Astrocyte (in vitro differentiated cells and primary cell): ENCODE measurements around the gene NPW. TPM values are rescaled to one million over a fixed set of nuclear protein-coding genes. Genes with fewer than 3 reads are reported as not detected.

Experiments
- DNase-seq: peaks from one replicate; pipeline ENCODE4 v3.0.0-alpha.2; 2010; ENCODE audit warnings: low read depth
- FAIRE-seq: peaks from 2 replicates; lab custom pipeline; 2011; peaks lifted over from hg19 to GRCh38; lab: Jason Lieb, UNC
- H2AFZ ChIP-seq: 2 replicates; pipeline ENCODE4 v1.6.0; 2012; ENCODE audit warnings: low read depth, low read length, inconsistent platforms
- H3K27ac ChIP-seq: 2 replicates; pipeline ENCODE4 v1.5.1; 2011; ENCODE audit warnings: low read depth, low read length, inconsistent platforms
- H3K27me3 ChIP-seq: 2 replicates; pipeline ENCODE4 v1.6.0; 2011; ENCODE audit warnings: low read length, inconsistent platforms; ENCODE audit not compliant: insufficient read depth
- H3K36me3 ChIP-seq: 2 replicates; pipeline ENCODE4 v1.5.1; 2011; ENCODE audit warnings: low read length, inconsistent platforms; ENCODE audit not compliant: insufficient read depth
- H3K4me1 ChIP-seq: 2 replicates; pipeline ENCODE4 v1.5.1; 2011; ENCODE audit warnings: low read length, inconsistent platforms; ENCODE audit not compliant: insufficient read depth
- H3K4me2 ChIP-seq: 2 replicates; pipeline ENCODE4 v1.6.0; 2012; ENCODE audit warnings: low read length, inconsistent platforms
- H3K4me3 ChIP-seq: 2 replicates; pipeline ENCODE4 v1.5.1; 2011; ENCODE audit warnings: low read depth, mild to moderate bottlenecking, low read length, inconsistent platforms; ENCODE audit not compliant: insufficient read depth
- H3K79me2 ChIP-seq: 2 replicates; pipeline ENCODE4 v1.6.0; 2012; ENCODE audit warnings: mild to moderate bottlenecking, low read length, inconsistent platforms; ENCODE audit not compliant: insufficient read depth
- H3K9ac ChIP-seq: 2 replicates; pipeline ENCODE4 v1.6.0; 2012; ENCODE audit warnings: mild to moderate bottlenecking, low read length, inconsistent platforms
- H3K9me3 ChIP-seq: 2 replicates; pipeline ENCODE4 v1.5.1; 2012; ENCODE audit warnings: low read depth, mild to moderate bottlenecking, low read length, inconsistent platforms; ENCODE audit not compliant: insufficient read depth
- H4K20me1 ChIP-seq: 2 replicates; pipeline ENCODE4 v1.6.0; 2012; ENCODE audit warnings: low read length, inconsistent platforms; ENCODE audit not compliant: insufficient read depth
- H3K27ac Mint-ChIP-seq: one replicate; pipeline ENCODE4 v1.8.0; 2021; ENCODE audit warnings: mild to moderate bottlenecking, mixed read lengths; ENCODE audit not compliant: unreplicated experiment
- H3K27me3 Mint-ChIP-seq: one replicate; pipeline ENCODE4 v1.8.0; 2021; ENCODE audit warnings: low read depth, mixed read lengths; ENCODE audit not compliant: unreplicated experiment
- H3K36me3 Mint-ChIP-seq: one replicate; pipeline ENCODE4 v1.8.0; 2021; ENCODE audit warnings: low read depth, mixed read lengths; ENCODE audit not compliant: unreplicated experiment
- H3K4me1 Mint-ChIP-seq: one replicate; pipeline ENCODE4 v1.8.0; 2021; ENCODE audit warnings: low read depth, mixed read lengths; ENCODE audit not compliant: unreplicated experiment
- H3K4me3 Mint-ChIP-seq: one replicate; pipeline ENCODE4 v1.8.0; 2021; ENCODE audit warnings: mild to moderate bottlenecking, moderate library complexity, mixed read lengths; ENCODE audit not compliant: unreplicated experiment
- H3K9me3 Mint-ChIP-seq: one replicate; pipeline ENCODE4 v1.8.0; 2021; ENCODE audit warnings: mild to moderate bottlenecking, mixed read lengths; ENCODE audit not compliant: unreplicated experiment
- EZH2 ChIP-seq: IDR thresholded peaks from 2 replicates; pipeline ENCODE4 v1.6.1; 2012; ENCODE audit warnings: mild to moderate bottlenecking, low read length, inconsistent platforms; ENCODE audit not compliant: insufficient read depth
- total RNA-seq: library from RNA; stranded (reverse); gene quantifications from 2 replicates; pipeline ENCODE4 v1.2.1, GENCODE V29; 2021
- TF ChIP-seq, protein P1 (sequence below): IDR thresholded peaks from 2 replicates; pipeline ENCODE4 v1.5.1; 2011; ENCODE audit warnings: low read depth, mild to moderate bottlenecking, inconsistent platforms, low read length, moderate library complexity; ENCODE audit not compliant: insufficient read depth

NPW gene
- total RNA-seq, 1 donor from 2014 or later, result 2.1 TPM

DNA sequence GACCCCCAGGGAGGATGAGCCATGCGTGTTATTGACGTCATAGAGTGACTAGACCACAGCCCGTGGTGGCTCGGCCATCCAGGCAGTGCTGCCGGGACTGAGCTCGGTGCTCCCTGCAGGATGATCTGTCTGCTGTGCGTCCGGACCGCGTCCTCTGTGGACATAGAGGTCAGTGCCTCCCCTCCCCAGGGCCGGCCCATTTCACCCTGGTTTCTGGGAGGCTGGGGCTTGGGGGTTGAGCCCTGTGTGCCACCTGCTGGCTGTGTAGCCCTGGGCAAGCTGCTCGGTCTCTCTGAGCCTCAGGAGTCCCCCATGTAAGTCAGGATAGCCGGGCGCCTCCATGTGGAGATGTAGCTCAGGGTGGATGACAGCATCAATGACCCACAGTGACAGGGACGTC is 36.5 kb downstream of the NPW start:
- Histone ChIP-seq H3K27ac (no peak overlapping the region), H3K9me3 (no peaks in the 10 kb centered on the region), H4K20me1 (peaks cover 24% of the 10 kb centered on the region), H3K4me3 (no peak overlapping the region), H3K79me2 (no peaks in the 10 kb centered on the region), H3K4me2 (no peak overlapping the region), H3K36me3 (peaks cover 6% of the 10 kb centered on the region), H3K4me1 (peaks cover 3% of the 10 kb centered on the region), H2AFZ (no peak overlapping the region), H3K27me3 (no peaks in the 10 kb centered on the region), H3K9ac (no peak overlapping the region)
- Mint-ChIP-seq H3K9me3 (no peaks in the 10 kb centered on the region), H3K4me3 (no peak overlapping the region), H3K27me3 (no peaks in the 10 kb centered on the region), H3K27ac (peak overlapping the region; percentile 34), H3K4me1 (no peaks in the 10 kb centered on the region), H3K36me3 (peaks cover 15% of the 10 kb centered on the region)
- TF ChIP-seq, protein P1, sequence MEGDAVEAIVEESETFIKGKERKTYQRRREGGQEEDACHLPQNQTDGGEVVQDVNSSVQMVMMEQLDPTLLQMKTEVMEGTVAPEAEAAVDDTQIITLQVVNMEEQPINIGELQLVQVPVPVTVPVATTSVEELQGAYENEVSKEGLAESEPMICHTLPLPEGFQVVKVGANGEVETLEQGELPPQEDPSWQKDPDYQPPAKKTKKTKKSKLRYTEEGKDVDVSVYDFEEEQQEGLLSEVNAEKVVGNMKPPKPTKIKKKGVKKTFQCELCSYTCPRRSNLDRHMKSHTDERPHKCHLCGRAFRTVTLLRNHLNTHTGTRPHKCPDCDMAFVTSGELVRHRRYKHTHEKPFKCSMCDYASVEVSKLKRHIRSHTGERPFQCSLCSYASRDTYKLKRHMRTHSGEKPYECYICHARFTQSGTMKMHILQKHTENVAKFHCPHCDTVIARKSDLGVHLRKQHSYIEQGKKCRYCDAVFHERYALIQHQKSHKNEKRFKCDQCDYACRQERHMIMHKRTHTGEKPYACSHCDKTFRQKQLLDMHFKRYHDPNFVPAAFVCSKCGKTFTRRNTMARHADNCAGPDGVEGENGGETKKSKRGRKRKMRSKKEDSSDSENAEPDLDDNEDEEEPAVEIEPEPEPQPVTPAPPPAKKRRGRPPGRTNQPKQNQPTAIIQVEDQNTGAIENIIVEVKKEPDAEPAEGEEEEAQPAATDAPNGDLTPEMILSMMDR, result no peak
- TF ChIP-seq EZH2, result no peak
- FAIRE-seq, result no peak
- no peak for DNase-seq

DNA sequence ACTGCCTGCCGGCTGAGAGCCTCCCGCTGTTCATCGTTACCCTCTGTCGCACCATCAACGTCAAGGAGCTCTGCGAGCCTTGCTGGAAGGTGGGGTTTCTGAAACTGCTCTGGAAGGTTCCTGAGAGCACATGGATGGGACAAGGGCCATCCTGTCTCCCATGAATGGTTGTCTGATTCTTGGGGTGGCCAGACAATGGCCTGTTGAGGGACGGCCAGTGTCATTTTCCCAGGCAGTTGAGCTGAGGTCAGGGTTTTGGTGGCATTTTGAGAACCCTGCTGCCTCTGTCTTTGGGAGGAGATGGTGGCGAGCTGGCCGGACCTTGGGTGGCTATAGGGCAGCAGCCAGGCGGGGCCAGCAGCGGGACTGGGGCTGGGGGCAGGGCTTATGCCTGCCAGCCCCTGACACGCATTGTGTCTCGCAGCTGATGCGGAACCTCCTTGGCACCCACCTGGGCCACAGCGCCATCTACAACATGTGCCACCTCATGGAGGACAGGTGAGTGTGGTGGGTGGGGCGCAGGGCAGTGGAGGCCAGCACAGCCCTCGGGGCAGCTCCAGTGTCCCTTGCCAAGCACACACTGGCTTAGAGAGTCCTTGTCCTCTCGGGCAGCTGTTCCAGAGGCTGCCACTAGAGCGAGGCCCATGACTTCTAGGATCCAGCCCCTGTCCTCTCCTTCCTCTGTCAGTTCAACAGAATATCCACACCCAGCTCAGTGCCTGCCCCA is 37.3 kb downstream of the NPW start:
- Histone ChIP-seq H3K4me2 (no peak overlapping the region), H4K20me1 (peaks cover 24% of the 10 kb centered on the region), H3K27ac (no peak overlapping the region), H3K36me3 (peaks cover 6% of the 10 kb centered on the region), H3K27me3 (no peaks in the 10 kb centered on the region), H3K4me3 (no peak overlapping the region), H3K4me1 (peaks cover 3% of the 10 kb centered on the region), H3K9me3 (no peaks in the 10 kb centered on the region), H2AFZ (no peak overlapping the region), H3K9ac (no peak overlapping the region), H3K79me2 (no peaks in the 10 kb centered on the region)
- Mint-ChIP-seq H3K4me3 (no peak overlapping the region), H3K4me1 (no peaks in the 10 kb centered on the region), H3K9me3 (no peaks in the 10 kb centered on the region), H3K36me3 (peaks cover 11% of the 10 kb centered on the region), H3K27me3 (no peaks in the 10 kb centered on the region), H3K27ac (no peak overlapping the region)
- FAIRE-seq (no peak), DNase-seq (no peak)
- TF ChIP-seq, protein P1, result no peak

DNA sequence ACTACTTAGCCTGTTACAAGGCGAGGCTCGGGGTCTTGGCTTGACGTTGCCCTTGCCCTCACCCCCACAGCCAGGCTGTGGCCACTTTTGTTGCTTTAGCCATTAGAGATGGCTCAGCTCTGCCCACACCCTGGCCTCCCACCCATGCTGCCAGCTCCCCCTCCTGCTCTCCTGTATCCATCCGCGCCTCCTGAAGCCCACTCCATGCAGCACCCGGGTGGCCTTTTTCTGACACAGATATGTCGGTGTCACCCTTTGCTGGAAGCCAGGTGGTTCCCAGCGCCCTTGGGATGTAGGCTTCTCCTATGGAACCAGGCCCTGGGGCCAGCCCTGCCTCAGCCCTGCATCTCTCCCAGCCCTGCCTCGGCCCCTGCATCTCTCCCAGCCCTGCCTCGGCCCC is 37.9 kb downstream of the NPW start:
- H3K4me2 ChIP-seq, result no peak overlapping the region
- H4K20me1 ChIP-seq, result peaks cover 24% of the 10 kb centered on the region
- no peak overlapping the region for H2AFZ ChIP-seq
- Mint-ChIP-seq H3K4me3 (no peak overlapping the region), H3K9me3 (no peaks in the 10 kb centered on the region), H3K27me3 (no peaks in the 10 kb centered on the region), H3K4me1 (no peaks in the 10 kb centered on the region), H3K27ac (no peak overlapping the region), H3K36me3 (peaks cover 11% of the 10 kb centered on the region)
- no peak for TF ChIP-seq EZH2
- TF ChIP-seq, protein P1, result no peak
- DNase-seq, result no peak
- H3K9ac ChIP-seq, result no peak overlapping the region
- peaks cover 6% of the 10 kb centered on the region for H3K36me3 ChIP-seq
- FAIRE-seq, result no peak
- peaks cover 3% of the 10 kb centered on the region for H3K4me1 ChIP-seq
- H3K9me3 ChIP-seq, result no peaks in the 10 kb centered on the region
- H3K27me3 ChIP-seq, result no peaks in the 10 kb centered on the region
- H3K4me3 ChIP-seq, result no peak overlapping the region
- no peaks in the 10 kb centered on the region for H3K79me2 ChIP-seq
- H3K27ac ChIP-seq, result no peak overlapping the region
